VCaP (cell line): ENCODE measurements around the gene PCDHA4.
"Not testable (repeated sequence)": the region's sequence is repeated elsewhere in the genome, so short reads cannot be mapped to it uniquely, and the experiment has no call there.

Experiments
- H3K27ac ChIP-seq: fragments of 450-650 bp; 2 replicates; pipeline ENCODE4 v1.5.1; 2017
- CTCF ChIP-seq: fragments of 450-650 bp; conservative IDR thresholded peaks from 2 replicates; pipeline ENCODE4 v1.5.1; 2017; ENCODE audit warnings: mild to moderate bottlenecking, moderate library complexity

The PCDHA4 gene

DNA sequence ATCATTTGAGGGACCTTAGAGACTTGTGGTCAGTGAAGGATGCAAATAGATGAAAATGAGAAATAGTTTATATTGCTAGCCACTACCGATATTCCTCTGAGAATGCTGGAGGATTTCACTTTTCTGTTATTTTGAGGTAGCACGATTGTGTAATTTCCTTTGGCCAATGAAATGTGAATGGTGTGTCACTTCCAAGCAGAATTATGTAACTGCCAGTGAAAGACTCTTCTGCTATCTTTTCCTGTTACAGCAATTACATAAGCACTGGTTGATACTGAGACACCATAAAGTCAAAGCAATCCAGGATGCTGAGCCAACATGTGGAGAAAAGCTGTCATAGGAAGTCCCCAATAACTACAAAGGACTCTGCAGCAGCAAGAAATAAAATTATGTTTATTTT, 15.8 kb upstream of the PCDHA4 start:
- no peak for TF ChIP-seq CTCF

GRCh38 chr5:140794595-140795258, 12.1 kb upstream of the PCDHA4 start, which contains the start of gene PCDHA2:
Gene PCDHA2 (plus strand): TSS chr5:140794852.
- peak; percentile 38 for TF ChIP-seq CTCF
- H3K27ac ChIP-seq: no peak within 1 kb of the TSS

More for the DNA sequence above, 15.8 kb upstream of the PCDHA4 start:
- no peak overlapping the region for H3K27ac ChIP-seq

DNA sequence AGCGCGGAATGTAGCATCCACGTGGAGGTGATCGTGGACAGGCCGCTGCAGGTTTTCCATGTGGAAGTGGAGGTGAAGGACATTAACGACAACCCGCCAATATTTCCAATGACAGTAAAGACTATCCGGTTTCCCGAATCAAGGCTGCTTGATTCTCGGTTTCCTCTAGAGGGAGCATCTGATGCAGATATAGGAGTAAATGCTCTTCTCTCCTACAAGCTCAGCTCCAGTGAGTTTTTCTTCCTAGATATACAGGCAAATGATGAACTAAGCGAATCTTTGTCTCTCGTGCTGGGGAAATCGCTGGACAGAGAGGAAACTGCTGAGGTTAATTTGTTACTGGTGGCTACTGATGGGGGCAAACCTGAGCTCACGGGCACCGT, 11.6 kb upstream of the PCDHA4 start:
- TF ChIP-seq CTCF: peak; percentile 18; the same call in 1 of the 2 replicates

GRCh38 chr5:140796072-140796717, 10.7 kb upstream of the PCDHA4 start:
- not testable (repeated sequence) for H3K27ac ChIP-seq

More for the DNA sequence above, 11.6 kb upstream of the PCDHA4 start:
- no peak overlapping the region for H3K27ac ChIP-seq

DNA sequence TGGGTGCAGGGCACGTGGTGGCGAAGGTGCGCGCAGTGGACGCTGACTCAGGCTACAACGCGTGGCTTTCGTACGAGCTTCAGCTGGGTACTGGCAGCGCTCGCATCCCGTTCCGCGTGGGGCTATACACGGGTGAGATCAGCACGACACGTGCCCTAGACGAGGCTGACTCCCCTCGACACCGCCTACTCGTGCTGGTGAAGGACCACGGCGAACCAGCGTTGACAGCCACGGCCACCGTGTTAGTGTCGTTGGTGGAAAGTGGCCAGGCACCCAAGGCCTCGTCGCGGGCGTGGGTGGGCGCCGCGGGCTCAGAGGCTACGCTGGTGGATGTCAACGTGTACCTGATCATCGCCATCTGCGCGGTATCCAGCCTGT, 10.2 kb upstream of the PCDHA4 start:
- TF ChIP-seq CTCF: no peak
- no peak overlapping the region for H3K27ac ChIP-seq

DNA sequence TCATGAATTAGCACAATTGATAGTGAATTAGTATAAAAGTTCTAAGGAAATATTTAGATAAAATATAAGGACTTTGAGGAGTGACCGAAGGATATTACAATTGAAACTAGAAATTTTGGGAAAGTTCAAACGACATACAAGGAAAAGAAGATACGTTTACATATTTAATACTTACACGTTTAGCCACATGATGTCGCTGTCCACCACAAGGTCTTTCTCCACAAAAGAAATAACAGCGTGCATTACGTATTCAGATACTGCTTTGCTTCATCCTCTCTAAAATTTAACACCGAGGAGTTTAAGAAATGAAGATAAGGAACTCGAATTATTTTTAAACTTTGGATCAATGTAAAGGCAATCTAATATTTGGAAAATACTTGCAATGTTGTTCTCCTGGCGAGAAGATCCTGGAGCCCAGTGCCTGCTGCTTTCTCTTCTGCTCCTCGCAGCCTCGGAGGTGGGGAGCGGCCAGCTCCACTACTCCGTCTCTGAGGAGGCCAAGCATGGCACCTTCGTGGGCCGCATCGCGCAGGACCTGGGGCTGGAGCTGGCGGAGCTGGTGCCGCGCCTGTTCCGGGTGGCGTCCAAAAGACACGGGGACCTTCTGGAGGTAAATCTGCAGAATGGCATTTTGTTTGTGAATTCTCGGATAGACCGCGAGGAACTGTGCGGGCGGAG, 5.9 kb upstream of the PCDHA4 start, which contains the start of gene PCDHA3:
PCDHA3 (plus strand) TSS at position 242 of the 678 bp plus-strand sequence.
- no peak within 1 kb of the TSS for H3K27ac ChIP-seq
- TF ChIP-seq CTCF: peak; percentile 40

- no peak overlapping the region for H3K27ac ChIP-seq
- no peak for TF ChIP-seq CTCF
These were observed 5.4 kb upstream of the PCDHA4 start for GRCh38 chr5:140801494-140801841.

DNA sequence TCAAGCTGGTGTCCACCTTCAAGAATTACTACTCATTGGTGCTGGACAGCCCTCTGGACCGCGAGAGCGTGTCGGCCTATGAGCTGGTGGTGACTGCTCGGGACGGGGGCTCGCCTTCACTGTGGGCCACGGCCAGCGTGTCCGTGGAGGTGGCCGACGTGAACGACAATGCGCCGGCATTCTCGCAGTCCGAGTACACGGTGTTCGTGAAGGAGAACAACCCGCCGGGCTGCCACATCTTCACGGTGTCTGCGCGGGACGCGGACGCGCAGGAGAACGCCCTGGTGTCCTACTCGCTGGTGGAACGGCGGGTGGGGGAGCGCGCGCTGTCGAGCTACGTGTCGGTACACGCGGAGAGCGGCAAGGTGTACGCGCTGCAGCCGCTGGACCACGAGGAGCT, 4.5 kb upstream of the PCDHA4 start:
- not testable (repeated sequence) for H3K27ac ChIP-seq
